NCI-H460 (cell line): ENCODE data around the gene PARVA. TPM values are rescaled to one million over a fixed set of nuclear protein-coding genes. Genes with fewer than 3 reads are reported as not detected.

Source experiments
- DNase-seq: peaks from one replicate; pipeline ENCODE4 v3.0.0-alpha.2; 2016; ENCODE audit warnings: low read depth; ENCODE audit errors: extremely low read depth
- total RNA-seq: library from RNA; depleted of rRNA; stranded (reverse); fragments of >200 nt; shearing (Covaris generic); gene quantifications from 2 replicates; pipeline ENCODE4 v1.2.3, GENCODE V29; 2014

PARVA gene
- total RNA-seq, 1 experiment from 2014 or later: 9.7 TPM

- no peak for DNase-seq
These were observed 26.0 kb downstream of the PARVA start for GRCh38 chr11:12403122-12403996.

GRCh38 chr11:12403997-12404350 is 26.6 kb downstream of the PARVA start:
- no peak for DNase-seq

- DNase-seq: no peak
These were observed 27.1 kb downstream of the PARVA start for GRCh38 chr11:12404436-12404835.

GRCh38 chr11:12408156-12408770 is 30.9 kb downstream of the PARVA start:
- no peak for DNase-seq

GRCh38 chr11:12409621-12410005 is 32.2 kb downstream of the PARVA start:
- DNase-seq: no peak

- DNase-seq: no peak
These were observed 32.8 kb downstream of the PARVA start for GRCh38 chr11:12410006-12410728.

GRCh38 chr11:12411393-12411792 is 34.0 kb downstream of the PARVA start:
- no peak for DNase-seq

GRCh38 chr11:12411806-12412727 is 34.7 kb downstream of the PARVA start:
- peak; percentile 35 for DNase-seq

GRCh38 chr11:12413141-12414052 is 36.0 kb downstream of the PARVA start:
- DNase-seq: no peak

GRCh38 chr11:12414611-12415010 is 37.2 kb downstream of the PARVA start:
- DNase-seq: no peak

GRCh38 chr11:12415342-12415966 is 38.1 kb downstream of the PARVA start:
- DNase-seq: no peak

- no peak for DNase-seq
These were observed 39.2 kb downstream of the PARVA start for GRCh38 chr11:12416552-12416951.

- DNase-seq: no peak
These were observed 40.6 kb downstream of the PARVA start for GRCh38 chr11:12417691-12418611.

- DNase-seq: no peak
These were observed 42.7 kb downstream of the PARVA start for GRCh38 chr11:12420040-12420439.

- DNase-seq: no peak
These were observed 43.3 kb downstream of the PARVA start for GRCh38 chr11:12420706-12421105.

GRCh38 chr11:12421386-12421785 is 44.0 kb downstream of the PARVA start:
- no peak for DNase-seq

GRCh38 chr11:12426176-12426575 is 48.8 kb downstream of the PARVA start:
- no peak for DNase-seq

GRCh38 chr11:12429155-12429554 is 51.8 kb downstream of the PARVA start:
- DNase-seq: no peak
